HepG2 (cell line): ENCODE data around the gene RBBP8NL. TPM values are rescaled to one million over a fixed set of nuclear protein-coding genes. Genes with fewer than 3 reads are reported as not detected.

Experiments
- HNRNPK ChIP-seq: fragments of 200-400 bp; formaldehyde crosslinking; IDR thresholded peaks from 2 replicates; pipeline ENCODE4 v1.6.1; 2018; ENCODE audit warnings: low read length, low read depth, moderate library complexity, mild to moderate bottlenecking; ENCODE audit not compliant: poor library complexity, severe bottlenecking
- KLF12 ChIP-seq: sonication (generic); formaldehyde crosslinking; IDR thresholded peaks from 2 replicates; pipeline ENCODE4 v1.4.0; 2020; ENCODE audit warnings: missing genetic modification reagents, borderline replicate concordance
- MIER2 ChIP-seq: IDR thresholded peaks from 2 replicates; pipeline ENCODE4 v1.6.1; 2016; ENCODE audit warnings: missing biosample characterization, missing genetic modification reagents
- NKX3-1 ChIP-seq: sonication (generic); formaldehyde crosslinking; IDR thresholded peaks from 2 replicates; pipeline ENCODE4 v1.5.0; 2020; ENCODE audit warnings: missing genetic modification reagents
- RORA ChIP-seq: sonication (generic); formaldehyde crosslinking; IDR thresholded peaks from 2 replicates; pipeline ENCODE4 v1.5.0; 2020; ENCODE audit warnings: mild to moderate bottlenecking, missing genetic modification reagents, moderate library complexity
- SALL2 ChIP-seq: sonication (generic); formaldehyde crosslinking; IDR thresholded peaks from 2 replicates; pipeline ENCODE4 v1.8.1; 2023; ENCODE audit warnings: mild to moderate bottlenecking, missing genetic modification reagents, inconsistent platforms
- SMC3 ChIP-seq: IDR thresholded peaks from 2 replicates; pipeline ENCODE4 v1.6.1; 2011; ENCODE audit warnings: low read length, improper control_type of control experiment
- TCF12 ChIP-seq, 2 experiments: fragments of 450-650 bp in 1 of 2; sonication (generic) in 1 of 2; formaldehyde crosslinking in 1 of 2; IDR thresholded peaks; 2 replicates each; pipeline versions ENCODE4 v1.6.1 to v1.8.0; 2017 to 2022; ENCODE audit warnings: antibody characterized with exemption in 1 of 2, mild to moderate bottlenecking in 1 of 2, missing genetic modification reagents in 1 of 2, moderate library complexity in 1 of 2
- ZKSCAN8 ChIP-seq: IDR thresholded peaks from 2 replicates; pipeline ENCODE4 v1.6.1; 2016; ENCODE audit warnings: borderline replicate concordance, missing genetic modification reagents, missing compliant biosample characterization
- ZNF138 ChIP-seq: sonication (generic); formaldehyde crosslinking; IDR thresholded peaks from 2 replicates; pipeline ENCODE4 v1.5.0; 2020; ENCODE audit warnings: mild to moderate bottlenecking, low read depth, missing genetic modification reagents
- ZNF337 ChIP-seq: sonication (generic); formaldehyde crosslinking; IDR thresholded peaks from 2 replicates; pipeline ENCODE4 v1.5.1; 2020; ENCODE audit warnings: missing genetic modification reagents, low read depth, mild to moderate bottlenecking, borderline replicate concordance
- ZNF556 ChIP-seq: sonication (generic); formaldehyde crosslinking; IDR thresholded peaks from 2 replicates; pipeline ENCODE4 v1.4.0; 2020; ENCODE audit warnings: mild to moderate bottlenecking, missing genetic modification reagents, borderline replicate concordance
- ZNF709 ChIP-seq: sonication (generic); formaldehyde crosslinking; IDR thresholded peaks from 2 replicates; pipeline ENCODE4 v1.5.0; 2020; ENCODE audit warnings: mild to moderate bottlenecking, missing genetic modification reagents
- ZNF788 ChIP-seq: sonication (generic); formaldehyde crosslinking; IDR thresholded peaks from 2 replicates; pipeline ENCODE4 v1.5.0; 2020; ENCODE audit warnings: mild to moderate bottlenecking, missing genetic modification reagents, borderline replicate concordance
- polyA plus RNA-seq, 8 experiments: library from polyadenylated mRNA; depleted of rRNA in 3 of 8; stranded (reverse) in 7 of 8; unstranded in 1 of 8; fragments of >200 nt; fragmentation: Illumina TruSeq in 4 of 8; extraction: Trizol in 4 of 8; gene quantifications; 2 replicates each; pipeline versions ENCODE4 v1.2.1 to v1.2.3, GENCODE V29; 2011 to 2016; ENCODE audit warnings: low read depth in 4 of 8, missing spikeins in 1 of 8, mixed read lengths in 1 of 8; ENCODE audit not compliant: insufficient read depth in 1 of 8
- total RNA-seq, 5 experiments: library from RNA; depleted of rRNA; stranded (reverse); fragments of >200 nt; fragmentation: Illumina TruSeq; extraction: Trizol; gene quantifications; 2 replicates each; pipeline ENCODE4 v1.2.3, GENCODE V29; 2016; ENCODE audit warnings: low read depth in 1 of 5
- TF ChIP-seq, protein P1 (sequence below): sonication (generic); formaldehyde crosslinking; IDR thresholded peaks from 2 replicates; pipeline ENCODE4 v1.4.0; 2020; ENCODE audit warnings: mild to moderate bottlenecking, missing genetic modification reagents
- TF ChIP-seq, protein P2 (sequence below): sonication (generic); formaldehyde crosslinking; IDR thresholded peaks from 2 replicates; pipeline ENCODE4 v1.5.0; 2020; ENCODE audit warnings: mild to moderate bottlenecking, missing genetic modification reagents, moderate library complexity
- TF ChIP-seq, protein P3 (sequence below): fragments of 450-650 bp; IDR thresholded peaks from 2 replicates; pipeline ENCODE4 v1.6.1; 2016
- TF ChIP-seq, protein P4 (sequence below): sonication (generic); formaldehyde crosslinking; conservative IDR thresholded peaks from 2 replicates; pipeline ENCODE4 v1.8.0; 2022; ENCODE audit warnings: low read depth, missing genetic modification reagents

RBBP8NL gene
- total and polyA plus RNA-seq, 2 of the 13 experiments (the other 11 are each of a cell fraction or from before 2014, with no cell fraction given), result 0.69 to 0.86 TPM

DNA sequence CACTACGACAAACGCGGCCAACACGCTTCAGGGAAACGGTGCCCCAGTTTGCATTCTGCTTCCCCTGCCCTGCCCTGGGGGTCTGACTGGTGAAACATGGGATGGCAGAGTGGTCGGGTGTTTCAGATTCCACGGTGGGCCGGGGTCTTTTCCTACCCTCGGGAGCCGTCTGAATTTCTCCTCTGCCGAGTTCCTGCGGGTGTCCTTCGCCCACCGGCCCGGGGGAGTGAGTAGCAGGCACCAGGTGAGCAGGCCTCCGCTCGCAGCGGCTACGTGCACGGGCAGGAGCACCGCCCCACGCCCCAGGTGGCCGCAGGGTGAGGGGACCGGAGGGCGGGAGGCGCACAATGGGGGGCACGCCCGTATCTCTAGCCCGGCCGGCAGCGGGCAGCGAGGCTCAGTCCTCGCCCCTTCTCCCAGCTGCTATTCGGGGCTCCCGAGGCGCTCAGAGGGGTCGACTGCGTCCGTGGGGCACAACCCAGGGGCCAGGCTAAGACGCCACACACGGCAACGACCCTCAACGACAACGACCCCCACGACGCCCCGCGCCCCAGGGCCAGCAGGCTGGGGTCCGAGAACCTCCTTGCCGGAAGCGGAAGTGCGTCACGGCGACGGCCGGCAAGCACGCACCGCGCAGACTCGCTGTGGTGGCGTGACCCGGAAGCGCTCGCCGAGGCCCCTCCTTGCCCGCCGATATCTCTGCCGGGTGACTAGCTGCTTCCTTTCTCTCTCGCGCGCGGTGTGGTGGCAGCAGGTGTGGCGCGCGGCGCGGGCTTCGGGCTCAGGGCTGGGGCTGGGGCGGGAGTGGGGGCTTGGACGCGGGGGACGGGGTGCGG is 40.7 kb downstream of the RBBP8NL start, which contains the start of gene RPS21 (continued):
- TF ChIP-seq, protein P1, sequence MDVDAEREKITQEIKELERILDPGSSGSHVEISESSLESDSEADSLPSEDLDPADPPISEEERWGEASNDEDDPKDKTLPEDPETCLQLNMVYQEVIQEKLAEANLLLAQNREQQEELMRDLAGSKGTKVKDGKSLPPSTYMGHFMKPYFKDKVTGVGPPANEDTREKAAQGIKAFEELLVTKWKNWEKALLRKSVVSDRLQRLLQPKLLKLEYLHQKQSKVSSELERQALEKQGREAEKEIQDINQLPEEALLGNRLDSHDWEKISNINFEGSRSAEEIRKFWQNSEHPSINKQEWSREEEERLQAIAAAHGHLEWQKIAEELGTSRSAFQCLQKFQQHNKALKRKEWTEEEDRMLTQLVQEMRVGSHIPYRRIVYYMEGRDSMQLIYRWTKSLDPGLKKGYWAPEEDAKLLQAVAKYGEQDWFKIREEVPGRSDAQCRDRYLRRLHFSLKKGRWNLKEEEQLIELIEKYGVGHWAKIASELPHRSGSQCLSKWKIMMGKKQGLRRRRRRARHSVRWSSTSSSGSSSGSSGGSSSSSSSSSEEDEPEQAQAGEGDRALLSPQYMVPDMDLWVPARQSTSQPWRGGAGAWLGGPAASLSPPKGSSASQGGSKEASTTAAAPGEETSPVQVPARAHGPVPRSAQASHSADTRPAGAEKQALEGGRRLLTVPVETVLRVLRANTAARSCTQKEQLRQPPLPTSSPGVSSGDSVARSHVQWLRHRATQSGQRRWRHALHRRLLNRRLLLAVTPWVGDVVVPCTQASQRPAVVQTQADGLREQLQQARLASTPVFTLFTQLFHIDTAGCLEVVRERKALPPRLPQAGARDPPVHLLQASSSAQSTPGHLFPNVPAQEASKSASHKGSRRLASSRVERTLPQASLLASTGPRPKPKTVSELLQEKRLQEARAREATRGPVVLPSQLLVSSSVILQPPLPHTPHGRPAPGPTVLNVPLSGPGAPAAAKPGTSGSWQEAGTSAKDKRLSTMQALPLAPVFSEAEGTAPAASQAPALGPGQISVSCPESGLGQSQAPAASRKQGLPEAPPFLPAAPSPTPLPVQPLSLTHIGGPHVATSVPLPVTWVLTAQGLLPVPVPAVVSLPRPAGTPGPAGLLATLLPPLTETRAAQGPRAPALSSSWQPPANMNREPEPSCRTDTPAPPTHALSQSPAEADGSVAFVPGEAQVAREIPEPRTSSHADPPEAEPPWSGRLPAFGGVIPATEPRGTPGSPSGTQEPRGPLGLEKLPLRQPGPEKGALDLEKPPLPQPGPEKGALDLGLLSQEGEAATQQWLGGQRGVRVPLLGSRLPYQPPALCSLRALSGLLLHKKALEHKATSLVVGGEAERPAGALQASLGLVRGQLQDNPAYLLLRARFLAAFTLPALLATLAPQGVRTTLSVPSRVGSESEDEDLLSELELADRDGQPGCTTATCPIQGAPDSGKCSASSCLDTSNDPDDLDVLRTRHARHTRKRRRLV (CRISPR knock-in tag), result no peak
- TF ChIP-seq, protein P2, sequence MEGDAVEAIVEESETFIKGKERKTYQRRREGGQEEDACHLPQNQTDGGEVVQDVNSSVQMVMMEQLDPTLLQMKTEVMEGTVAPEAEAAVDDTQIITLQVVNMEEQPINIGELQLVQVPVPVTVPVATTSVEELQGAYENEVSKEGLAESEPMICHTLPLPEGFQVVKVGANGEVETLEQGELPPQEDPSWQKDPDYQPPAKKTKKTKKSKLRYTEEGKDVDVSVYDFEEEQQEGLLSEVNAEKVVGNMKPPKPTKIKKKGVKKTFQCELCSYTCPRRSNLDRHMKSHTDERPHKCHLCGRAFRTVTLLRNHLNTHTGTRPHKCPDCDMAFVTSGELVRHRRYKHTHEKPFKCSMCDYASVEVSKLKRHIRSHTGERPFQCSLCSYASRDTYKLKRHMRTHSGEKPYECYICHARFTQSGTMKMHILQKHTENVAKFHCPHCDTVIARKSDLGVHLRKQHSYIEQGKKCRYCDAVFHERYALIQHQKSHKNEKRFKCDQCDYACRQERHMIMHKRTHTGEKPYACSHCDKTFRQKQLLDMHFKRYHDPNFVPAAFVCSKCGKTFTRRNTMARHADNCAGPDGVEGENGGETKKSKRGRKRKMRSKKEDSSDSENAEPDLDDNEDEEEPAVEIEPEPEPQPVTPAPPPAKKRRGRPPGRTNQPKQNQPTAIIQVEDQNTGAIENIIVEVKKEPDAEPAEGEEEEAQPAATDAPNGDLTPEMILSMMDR (CRISPR knock-in tag), result peak; percentile 43; the same call in 1 of the 2 replicates
- TF ChIP-seq TCF12 (IDR thresholded peaks at IDR 0.05), result no peak
- TF ChIP-seq TCF12 (CRISPR knock-in tag; IDR thresholded peaks at IDR 0.05), result peak; percentile 72; the same call in 1 of the 2 replicates
- peak; percentile 48 for TF ChIP-seq SALL2 (CRISPR knock-in tag)
- peak; percentile 82; the same call in 1 of the 2 replicates for TF ChIP-seq ZNF556
- TF ChIP-seq ZKSCAN8, result no peak
- no peak for TF ChIP-seq SMC3
- no peak; the same call in 1 of the 2 replicates for TF ChIP-seq ZNF337
- TF ChIP-seq RORA, result no peak
- TF ChIP-seq ZNF709 (CRISPR knock-in tag), result peak; percentile 84; the same call in 1 of the 2 replicates
- TF ChIP-seq NKX3-1, result peak; percentile 51; the same call in 1 of the 2 replicates
- TF ChIP-seq ZNF788 (CRISPR knock-in tag), result peak; percentile 84
- TF ChIP-seq, protein P3, sequence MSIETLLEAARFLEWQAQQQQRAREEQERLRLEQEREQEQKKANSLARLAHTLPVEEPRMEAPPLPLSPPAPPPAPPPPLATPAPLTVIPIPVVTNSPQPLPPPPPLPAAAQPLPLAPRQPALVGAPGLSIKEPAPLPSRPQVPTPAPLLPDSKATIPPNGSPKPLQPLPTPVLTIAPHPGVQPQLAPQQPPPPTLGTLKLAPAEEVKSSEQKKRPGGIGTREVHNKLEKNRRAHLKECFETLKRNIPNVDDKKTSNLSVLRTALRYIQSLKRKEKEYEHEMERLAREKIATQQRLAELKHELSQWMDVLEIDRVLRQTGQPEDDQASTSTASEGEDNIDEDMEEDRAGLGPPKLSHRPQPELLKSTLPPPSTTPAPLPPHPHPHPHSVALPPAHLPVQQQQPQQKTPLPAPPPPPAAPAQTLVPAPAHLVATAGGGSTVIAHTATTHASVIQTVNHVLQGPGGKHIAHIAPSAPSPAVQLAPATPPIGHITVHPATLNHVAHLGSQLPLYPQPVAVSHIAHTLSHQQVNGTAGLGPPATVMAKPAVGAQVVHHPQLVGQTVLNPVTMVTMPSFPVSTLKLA, result peak; percentile 59
- TF ChIP-seq, protein P4, sequence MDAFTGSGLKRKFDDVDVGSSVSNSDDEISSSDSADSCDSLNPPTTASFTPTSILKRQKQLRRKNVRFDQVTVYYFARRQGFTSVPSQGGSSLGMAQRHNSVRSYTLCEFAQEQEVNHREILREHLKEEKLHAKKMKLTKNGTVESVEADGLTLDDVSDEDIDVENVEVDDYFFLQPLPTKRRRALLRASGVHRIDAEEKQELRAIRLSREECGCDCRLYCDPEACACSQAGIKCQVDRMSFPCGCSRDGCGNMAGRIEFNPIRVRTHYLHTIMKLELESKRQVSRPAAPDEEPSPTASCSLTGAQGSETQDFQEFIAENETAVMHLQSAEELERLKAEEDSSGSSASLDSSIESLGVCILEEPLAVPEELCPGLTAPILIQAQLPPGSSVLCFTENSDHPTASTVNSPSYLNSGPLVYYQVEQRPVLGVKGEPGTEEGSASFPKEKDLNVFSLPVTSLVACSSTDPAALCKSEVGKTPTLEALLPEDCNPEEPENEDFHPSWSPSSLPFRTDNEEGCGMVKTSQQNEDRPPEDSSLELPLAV (CRISPR knock-in tag), result peak; percentile 83; the same call in 1 of the 2 replicates
- peak; percentile 96 for TF ChIP-seq HNRNPK
- no peak for TF ChIP-seq MIER2 (CRISPR knock-in tag)
- no peak; the same call in 1 of the 2 replicates for TF ChIP-seq ZNF138 (CRISPR knock-in tag)
- no peak; the same call in 1 of the 2 replicates for TF ChIP-seq KLF12 (CRISPR knock-in tag)
